ENCODE data around the gene NCOR2. TPM values are rescaled to one million over a fixed set of nuclear protein-coding genes. Genes with fewer than 3 reads are reported as not detected.

The NCOR2 gene
- total and polyA plus RNA-seq, 2 of the 8 experiments (the other 6 are each of a cell fraction or from before 2014, with no cell fraction given), result 14.8 to 275 TPM

- H3K4me1 ChIP-seq (replicated peaks in 1 of 4; ENCODE audit: control insufficient read depth in 3 of 4, insufficient read depth in 4 of 4, low read length in 3 of 4), result peaks cover 0 to 3% (median 0%) of the 10 kb centered on the region in 4 experiments; a peak in 2 of 7 replicates
- H3K23me2 ChIP-seq (ENCODE audit: low read depth, low read length), result no peaks in the 10 kb centered on the region
- no peaks in the 10 kb centered on the region for H3K36me3 ChIP-seq (ENCODE audit: control insufficient read depth in 2 of 4, insufficient read depth in 4 of 4, low read length in 3 of 4)
- H3K27ac ChIP-seq (ENCODE audit: low read depth, low read length), result no peak overlapping the region
- H4K91ac ChIP-seq (replicated peaks; ENCODE audit: insufficient read length, low read length), result no peak overlapping the region
- H4K5ac ChIP-seq (ENCODE audit: insufficient read length, low read depth, low read length), result no peak overlapping the region
- no peak overlapping the region for H2AFZ ChIP-seq (ENCODE audit: low read length)
- no peak overlapping the region for H2BK12ac ChIP-seq (ENCODE audit: low read depth, low read length)
- H3K23ac ChIP-seq (ENCODE audit: insufficient read length), result no peak overlapping the region
- no peak overlapping the region for H3K56ac ChIP-seq (replicated peaks; ENCODE audit: insufficient read length, low read depth, low read length)
- no peaks in the 10 kb centered on the region for H3K79me2 ChIP-seq (ENCODE audit: control insufficient read depth in 1 of 2, insufficient read depth in 2 of 2, low read length in 2 of 2)
- POLR2A ChIA-PET (ENCODE audit: partially characterized antibody), result interaction anchor here (0.7 kb wide), 1 partner anchor 99 kb away, joined by 3 read pairs; no protein-coding TSS in a partner anchor
- no peak overlapping the region for H4K8ac ChIP-seq (ENCODE audit: extremely low read depth, insufficient read depth, low read length)
- H3K4ac ChIP-seq (replicated peaks; ENCODE audit: insufficient read length, low read depth, low read length), result no peak overlapping the region
- H3K14ac ChIP-seq (ENCODE audit: insufficient read length), result no peak overlapping the region
- no peak overlapping the region for H3K4me3 ChIP-seq (ENCODE audit: extremely low read depth in 1 of 4, insufficient read depth in 2 of 4, low read depth in 3 of 4, low read length in 4 of 4)
- no peaks in the 10 kb centered on the region for H4K20me1 ChIP-seq (replicated peaks in 1 of 2; ENCODE audit: control insufficient read depth in 1 of 2, insufficient read depth in 2 of 2, low read length in 2 of 2)
- H2BK5ac ChIP-seq (ENCODE audit: low read depth, low read length), result no peak overlapping the region
- no peak overlapping the region for H2AK5ac ChIP-seq (ENCODE audit: low read depth, low read length)
- no peak overlapping the region for H3K9ac ChIP-seq (replicated peaks in 1 of 4; ENCODE audit: extremely low read depth in 1 of 4, low read depth in 3 of 4, low read length in 3 of 4)
- peaks cover 0 to 2% (median 0%) of the 10 kb centered on the region in 4 experiments; a peak in 1 of 7 replicates for H3K27me3 ChIP-seq (replicated peaks in 1 of 4; ENCODE audit: control insufficient read depth in 3 of 4, extremely low read depth in 1 of 4, insufficient read depth in 3 of 4, low read length in 3 of 4)
- H3K79me1 ChIP-seq (ENCODE audit: low read depth, low read length), result no peaks in the 10 kb centered on the region
- H2BK20ac ChIP-seq (ENCODE audit: low read length), result no peak overlapping the region
- FAIRE-seq (no peak), DNase-seq (ENCODE audit: low read depth in 1 of 2, low spot score in 2 of 2) (no peak)
- WGBS, 2 experiments (ENCODE audit: extremely low coverage in 1 of 2, insufficient coverage in 1 of 2, insufficient read length in 1 of 2, insufficient replicate concordance in 2 of 2, low coverage in 1 of 2, low lambda C conversion rate in 2 of 2, missing lambda C conversion rate in 1 of 2), result 90% methylated on average over 6 of the region's 6 CpGs; no CpG with 5 or more reads in 1 of the 2 experiments
- H3K4me2 ChIP-seq (ENCODE audit: insufficient read depth in 1 of 2, low read depth in 2 of 2, low read length in 2 of 2), result no peak overlapping the region
- no peak overlapping the region for H3K18ac ChIP-seq (ENCODE audit: extremely low read depth, low read length)
- CTCF ChIA-PET (ENCODE audit: partially characterized antibody), result no interaction called here
- H2BK15ac ChIP-seq (ENCODE audit: low read length), result no peak overlapping the region
- H2BK120ac ChIP-seq (replicated peaks; ENCODE audit: low read depth, low read length), result no peak overlapping the region
- H3K9me3 ChIP-seq (ENCODE audit: insufficient read depth in 2 of 2, low read depth in 1 of 2, low read length in 1 of 2), result peaks cover 0 to 6% of the 10 kb centered on the region in 2 experiments; a peak in 2 of 4 replicates
- TF ChIP-seq CHD2 (IDR thresholded peaks at IDR 0.05; ENCODE audit: low read length) (no peak), JUN (IDR thresholded peaks at IDR 0.05; ENCODE audit: low read depth, low read length) (no peak), SRF (IDR thresholded peaks at IDR 0.05; ENCODE audit: low read depth, low read length) (no peak), ATF2 (IDR thresholded peaks at IDR 0.05; ENCODE audit: low read length) (no peak), MAX (IDR thresholded peaks at IDR 0.05) (no peak), RFX5 (IDR thresholded peaks at IDR 0.05; ENCODE audit: borderline replicate concordance, low read depth, low read length) (no peak), ZNF274 (IDR thresholded peaks at IDR 0.05; ENCODE audit: borderline replicate concordance, extremely low read depth, low read length) (no peak), ASH2L (IDR thresholded peaks at IDR 0.05; ENCODE audit: low read length) (no peak), KDM4A (IDR thresholded peaks at IDR 0.05; ENCODE audit: low read depth, low read length, severe bottlenecking) (no peak), GABPA (IDR thresholded peaks at IDR 0.05; ENCODE audit: borderline replicate concordance, insufficient read depth, low read length) (no peak), BACH1 (IDR thresholded peaks at IDR 0.05; ENCODE audit: low read length) (no peak), SIRT6 (IDR thresholded peaks at IDR 0.05; ENCODE audit: low read length) (no peak), HDAC2 (IDR thresholded peaks at IDR 0.05; ENCODE audit: borderline replicate concordance in 1 of 2, low read depth in 2 of 2, low read length in 2 of 2) (no peak)
These were observed 23.0 kb upstream of the NCOR2 start for GRCh38 chr12:124590447-124590846.

Data from H1 (cell line).